Smooth muscle cell (in vitro differentiated cells): ENCODE measurements around the gene VPS4A. TPM values are rescaled to one million over a fixed set of nuclear protein-coding genes. Genes with fewer than 3 reads are reported as not detected.

ENCODE experiments used
- DNase-seq: peaks from one replicate; lab custom pipeline; 2025; ENCODE audit not compliant: unreplicated experiment; lab: John Stamatoyannopoulos, UW
- H2AFZ ChIP-seq: fragments of 200-600 bp; sonication (generic); 2 replicates; pipeline ENCODE4 v1.6.0; 2016; ENCODE audit warnings: antibody characterized with exemption, low read depth, mild to moderate bottlenecking
- H3F3A ChIP-seq: fragments of 200-600 bp; sonication (generic); 2 replicates; pipeline ENCODE4 v1.6.0; 2017; ENCODE audit warnings: antibody characterized with exemption, low read depth
- H3K27ac ChIP-seq: fragments of 200-600 bp; sonication (generic); 2 replicates; pipeline ENCODE4 v1.5.1; 2016; ENCODE audit warnings: low read depth, mild to moderate bottlenecking
- H3K27me3 ChIP-seq: fragments of 200-600 bp; sonication (generic); 2 replicates; pipeline ENCODE4 v1.6.1; 2016; ENCODE audit warnings: low read depth, mild to moderate bottlenecking
- H3K36me3 ChIP-seq: fragments of 200-600 bp; sonication (generic); 2 replicates; pipeline ENCODE4 v1.5.1; 2016; ENCODE audit warnings: low read depth
- H3K4me1 ChIP-seq: fragments of 200-600 bp; sonication (generic); 2 replicates; pipeline ENCODE4 v1.5.1; 2016; ENCODE audit warnings: low read depth
- H3K4me2 ChIP-seq: fragments of 200-600 bp; sonication (generic); 2 replicates; pipeline ENCODE4 v1.6.0; 2016; ENCODE audit warnings: mild to moderate bottlenecking
- H3K4me3 ChIP-seq: fragments of 200-600 bp; sonication (generic); 2 replicates; pipeline ENCODE4 v1.5.1; 2016; ENCODE audit warnings: mild to moderate bottlenecking
- H3K79me2 ChIP-seq: fragments of 200-600 bp; sonication (generic); 2 replicates; pipeline ENCODE4 v1.6.0; 2016; ENCODE audit warnings: low read depth, mild to moderate bottlenecking
- H3K9ac ChIP-seq: fragments of 200-600 bp; sonication (generic); 2 replicates; pipeline ENCODE4 v1.6.0; 2016; ENCODE audit warnings: low read depth
- H3K9me3 ChIP-seq: fragments of 200-600 bp; sonication (generic); replicated peaks from 2 replicates; pipeline ENCODE4 v1.5.1; 2016; ENCODE audit warnings: low read depth
- H4K20me1 ChIP-seq: fragments of 200-600 bp; sonication (generic); 2 replicates; pipeline ENCODE4 v1.6.0; 2016; ENCODE audit warnings: low read depth
- WGBS: methylation state at CpG from one replicate; pipeline ENCODE4 v1.1.7; 2016; ENCODE audit warnings: low lambda C conversion rate; 5-methylcytosine and 5-hydroxymethylcytosine counted together
- polyA plus RNA-seq: library from polyadenylated mRNA; unstranded; fragments of >200 nt; fragmentation: Nextera tagmentation; extraction: Ambion mirVana; gene quantifications from 2 replicates; pipeline ENCODE4 v1.2.1, GENCODE V29; 2016
- total RNA-seq: library from RNA; depleted of rRNA; stranded (reverse); fragments of >200 nt; gene quantifications from 2 replicates; pipeline ENCODE4 v1.2.3, GENCODE V29; 2014
- TF ChIP-seq, protein P1 (sequence below): fragments of 200-600 bp; sonication (generic); IDR thresholded peaks from 2 replicates; pipeline ENCODE4 v1.5.1; 2017; ENCODE audit warnings: borderline replicate concordance, mild to moderate bottlenecking, antibody characterized with exemption; ENCODE audit not compliant: insufficient read depth, poor library complexity, severe bottlenecking

VPS4A gene
- total and polyA plus RNA-seq, 2 experiments from 2014 or later, result 18.7 to 39.9 TPM

GRCh38 chr16:69319826-69320739, 8.9 kb downstream of the VPS4A start:
- no peak overlapping the region for H3K9ac ChIP-seq

DNA sequence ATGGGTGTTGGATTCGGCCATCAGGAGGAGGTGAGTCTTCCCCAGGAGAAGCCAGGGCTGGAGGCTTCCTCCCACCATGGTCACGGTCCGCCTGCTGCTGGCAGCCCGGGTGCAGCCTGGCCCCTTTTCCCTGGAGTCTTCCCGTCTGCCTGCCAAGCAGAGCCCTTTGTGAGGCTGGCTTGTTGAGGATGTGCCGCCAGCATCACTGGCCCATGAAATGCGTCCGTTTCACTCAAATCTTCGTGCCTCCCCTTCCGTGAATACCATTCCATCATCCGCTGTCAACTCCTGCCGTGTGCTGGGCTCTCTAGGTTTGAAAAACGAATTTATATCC, 9.6 kb downstream of the VPS4A start:
- Histone ChIP-seq H3K9ac (no peak overlapping the region), H3K79me2 (peaks cover 11% of the 10 kb centered on the region)
- no peak for DNase-seq

More at GRCh38 chr16:69319826-69320739, 8.9 kb downstream of the VPS4A start:
- H3K36me3 ChIP-seq, result no peaks in the 10 kb centered on the region
- TF ChIP-seq, protein P1, sequence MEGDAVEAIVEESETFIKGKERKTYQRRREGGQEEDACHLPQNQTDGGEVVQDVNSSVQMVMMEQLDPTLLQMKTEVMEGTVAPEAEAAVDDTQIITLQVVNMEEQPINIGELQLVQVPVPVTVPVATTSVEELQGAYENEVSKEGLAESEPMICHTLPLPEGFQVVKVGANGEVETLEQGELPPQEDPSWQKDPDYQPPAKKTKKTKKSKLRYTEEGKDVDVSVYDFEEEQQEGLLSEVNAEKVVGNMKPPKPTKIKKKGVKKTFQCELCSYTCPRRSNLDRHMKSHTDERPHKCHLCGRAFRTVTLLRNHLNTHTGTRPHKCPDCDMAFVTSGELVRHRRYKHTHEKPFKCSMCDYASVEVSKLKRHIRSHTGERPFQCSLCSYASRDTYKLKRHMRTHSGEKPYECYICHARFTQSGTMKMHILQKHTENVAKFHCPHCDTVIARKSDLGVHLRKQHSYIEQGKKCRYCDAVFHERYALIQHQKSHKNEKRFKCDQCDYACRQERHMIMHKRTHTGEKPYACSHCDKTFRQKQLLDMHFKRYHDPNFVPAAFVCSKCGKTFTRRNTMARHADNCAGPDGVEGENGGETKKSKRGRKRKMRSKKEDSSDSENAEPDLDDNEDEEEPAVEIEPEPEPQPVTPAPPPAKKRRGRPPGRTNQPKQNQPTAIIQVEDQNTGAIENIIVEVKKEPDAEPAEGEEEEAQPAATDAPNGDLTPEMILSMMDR, result no peak
- H3K9me3 ChIP-seq, result no peaks in the 10 kb centered on the region
- no peaks in the 10 kb centered on the region for H3K4me1 ChIP-seq
- peaks cover 41% of the 10 kb centered on the region for H4K20me1 ChIP-seq
- WGBS, result 97% methylated on average over 30 of the region's 30 CpGs
- no peak overlapping the region for H3K4me2 ChIP-seq
- H3K79me2 ChIP-seq, result peaks cover 17% of the 10 kb centered on the region
- no peaks in the 10 kb centered on the region for H3K27me3 ChIP-seq
- no peak for DNase-seq
- no peak overlapping the region for H3K4me3 ChIP-seq
- no peak overlapping the region for H2AFZ ChIP-seq
- H3F3A ChIP-seq, result no peaks in the 10 kb centered on the region
- no peak overlapping the region for H3K27ac ChIP-seq

GRCh38 chr16:69321080-69321479, 9.9 kb downstream of the VPS4A start:
- WGBS, result 97% methylated on average over 22 of the region's 22 CpGs
- Histone ChIP-seq H3K9ac (no peak overlapping the region), H3K27me3 (no peaks in the 10 kb centered on the region), H3K4me2 (no peak overlapping the region), H3K4me3 (no peak overlapping the region), H4K20me1 (peaks cover 39% of the 10 kb centered on the region), H3K27ac (no peak overlapping the region), H3K36me3 (no peaks in the 10 kb centered on the region), H2AFZ (no peak overlapping the region), H3K4me1 (no peaks in the 10 kb centered on the region), H3F3A (no peaks in the 10 kb centered on the region), H3K9me3 (no peaks in the 10 kb centered on the region), H3K79me2 (peaks cover 15% of the 10 kb centered on the region)
- no peak for DNase-seq
- TF ChIP-seq, protein P1, result no peak

More for the DNA sequence above, 9.6 kb downstream of the VPS4A start:
- TF ChIP-seq, protein P1, result no peak
- no peak overlapping the region for H3K4me3 ChIP-seq
- H2AFZ ChIP-seq, result no peak overlapping the region
- no peak overlapping the region for H3K4me2 ChIP-seq
- H3K9me3 ChIP-seq, result no peaks in the 10 kb centered on the region
- H4K20me1 ChIP-seq, result peaks cover 39% of the 10 kb centered on the region
- WGBS, result 95% methylated on average over 13 of the region's 13 CpGs
- H3K36me3 ChIP-seq, result no peaks in the 10 kb centered on the region
- no peaks in the 10 kb centered on the region for H3K27me3 ChIP-seq
- no peak overlapping the region for H3K27ac ChIP-seq
- H3F3A ChIP-seq, result no peaks in the 10 kb centered on the region
- no peaks in the 10 kb centered on the region for H3K4me1 ChIP-seq
